ENCODE results near the gene KRT78.
A peak's percentile ranks its signal among the peaks of the same experiment; 100 is the strongest.

Gene KRT78

DNA sequence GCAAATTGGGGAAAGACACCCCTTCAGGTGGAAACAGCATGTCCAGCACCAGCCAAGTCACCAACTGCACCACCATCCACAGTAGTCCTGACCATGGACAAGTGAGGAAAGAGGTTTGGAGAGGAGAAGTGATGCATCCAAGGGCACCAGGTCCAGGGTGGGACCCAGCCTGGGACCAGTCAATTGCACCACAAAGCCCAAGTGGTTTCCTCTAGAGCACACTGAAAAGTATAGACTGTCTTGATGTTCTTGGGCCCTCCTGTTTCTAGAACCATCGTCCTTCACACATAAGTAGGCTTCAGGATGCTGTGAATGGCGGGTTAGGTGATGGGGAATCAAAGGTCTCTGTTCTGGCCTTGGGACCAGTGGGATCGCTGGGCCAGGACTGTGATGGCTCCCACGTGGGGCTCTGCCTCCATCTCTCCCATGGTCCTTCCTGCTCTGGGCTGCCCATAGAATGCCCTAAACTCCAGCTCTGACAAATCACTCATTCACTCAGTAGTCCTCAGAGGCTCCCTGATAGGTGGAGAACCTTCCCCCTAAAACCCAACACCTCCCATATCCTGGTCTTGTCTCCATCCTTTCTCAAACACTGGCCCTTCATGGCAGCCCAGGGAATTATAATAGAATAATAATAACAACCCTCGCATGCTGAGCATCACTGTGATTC lies 23.9 kb downstream of the KRT78 start:
- no peak for DNase-seq

DNA sequence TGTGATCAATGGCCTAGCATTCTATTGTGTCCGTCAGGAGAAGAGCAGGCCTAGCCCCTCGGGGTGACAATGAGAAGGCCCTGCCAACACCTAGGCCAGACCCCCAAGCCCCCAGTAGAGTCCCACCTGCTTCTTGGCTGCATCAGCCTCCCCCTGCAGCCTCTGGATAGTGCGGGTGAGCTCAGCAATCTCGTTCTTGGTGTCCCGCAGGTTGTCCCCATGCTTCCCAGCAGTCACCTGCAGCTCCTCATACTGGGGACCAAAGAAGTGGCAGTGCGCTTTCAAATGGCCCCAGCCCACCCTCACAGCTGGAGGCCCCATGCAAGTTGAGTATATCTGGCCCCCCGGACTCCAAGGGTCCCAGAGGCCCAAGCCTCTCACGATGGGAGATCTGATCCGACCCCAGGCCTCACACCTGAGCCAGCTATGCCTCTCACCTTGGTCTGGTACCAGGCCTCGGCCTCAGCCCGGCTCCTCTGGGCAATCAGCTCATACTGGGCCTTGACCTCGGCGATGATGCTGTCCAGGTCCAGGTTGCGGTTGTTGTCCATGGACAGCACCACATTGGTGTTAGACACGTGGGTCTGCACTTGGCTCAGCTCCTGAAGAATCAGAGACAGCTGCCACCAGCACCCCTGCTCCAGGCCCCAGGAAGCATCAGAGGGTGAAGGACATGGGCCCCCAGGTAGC lies 24.9 kb downstream of the KRT78 start:
- DNase-seq, result no peak

- DNase-seq, result no peak
Measured at GRCh38 chr12:52822771-52823510, 25.9 kb downstream of the KRT78 start.

- peak; percentile 55 for DNase-seq
Measured at GRCh38 chr12:52821826-52822660, 26.8 kb downstream of the KRT78 start.

DNA sequence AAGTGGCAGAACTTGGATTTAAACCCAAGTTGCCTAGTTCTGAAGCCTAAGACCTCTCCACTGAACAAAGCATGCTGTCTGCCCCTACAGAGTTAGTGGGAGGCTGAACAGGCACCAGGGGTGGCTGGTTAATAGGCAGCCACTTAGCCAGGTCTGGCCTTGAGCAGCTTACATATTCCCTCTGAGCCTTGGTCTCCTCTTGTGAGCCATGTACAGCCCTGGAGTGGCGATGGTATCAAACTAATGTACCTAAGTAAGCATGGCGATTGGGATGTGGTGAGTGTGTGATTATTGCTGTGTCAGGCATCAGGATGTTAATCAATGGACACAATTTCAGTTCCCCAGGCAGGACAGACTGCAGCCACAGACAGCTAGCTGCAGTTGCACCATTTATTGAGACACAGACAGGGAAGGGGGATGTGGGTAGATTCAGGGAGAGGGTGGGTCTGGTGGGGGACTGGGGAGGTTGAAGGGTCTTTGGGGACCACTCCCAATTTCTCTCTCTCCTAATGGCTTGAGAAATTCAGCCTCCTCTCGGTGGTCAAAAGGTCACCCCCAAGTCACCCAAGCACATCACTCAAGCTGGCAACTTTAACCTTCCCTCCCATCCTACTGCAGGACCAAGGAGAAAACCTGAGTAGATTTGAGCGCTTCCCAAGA lies 27.6 kb downstream of the KRT78 start:
- no peak for DNase-seq

GRCh38 chr12:52820521-52820920 lies 28.3 kb downstream of the KRT78 start:
- no peak for DNase-seq

DNA sequence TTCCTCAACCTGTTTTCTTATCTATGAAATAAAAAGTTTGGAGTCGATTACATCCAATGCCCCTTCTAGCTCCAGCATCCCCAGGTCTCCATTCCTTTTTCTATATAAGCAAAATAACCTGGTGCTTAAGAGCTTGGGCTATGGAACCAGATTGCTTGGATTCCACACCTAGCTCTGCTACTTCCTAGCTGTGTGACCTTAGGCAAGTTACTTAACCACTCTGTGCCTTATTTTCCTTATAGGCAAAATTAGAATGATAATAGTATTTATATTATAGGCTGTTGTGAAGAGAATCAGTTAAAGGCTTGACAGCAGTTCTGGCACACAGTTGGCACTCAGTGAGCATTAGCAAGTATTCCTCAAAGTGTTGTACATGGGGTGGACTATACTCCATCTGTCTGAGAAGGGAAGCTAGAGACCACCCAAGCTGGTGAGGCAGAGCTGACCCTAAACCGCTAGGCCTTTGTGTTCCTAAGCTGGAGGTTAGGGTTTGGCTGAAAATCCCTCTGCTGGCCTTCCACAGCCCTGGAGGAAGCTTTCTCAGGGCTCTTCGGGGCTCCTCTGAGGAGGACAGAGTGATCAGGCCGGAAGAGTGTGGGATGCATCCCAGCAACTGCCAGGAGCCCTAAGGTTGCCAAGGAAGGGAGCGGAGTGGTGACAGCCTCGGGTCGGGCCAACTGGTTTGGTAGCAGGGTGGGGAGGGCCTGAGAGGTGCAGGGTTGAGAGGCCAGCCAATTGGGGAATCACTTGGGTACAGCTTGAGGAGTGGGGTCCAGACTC lies 28.9 kb downstream of the KRT78 start:
- DNase-seq, result no peak

DNA sequence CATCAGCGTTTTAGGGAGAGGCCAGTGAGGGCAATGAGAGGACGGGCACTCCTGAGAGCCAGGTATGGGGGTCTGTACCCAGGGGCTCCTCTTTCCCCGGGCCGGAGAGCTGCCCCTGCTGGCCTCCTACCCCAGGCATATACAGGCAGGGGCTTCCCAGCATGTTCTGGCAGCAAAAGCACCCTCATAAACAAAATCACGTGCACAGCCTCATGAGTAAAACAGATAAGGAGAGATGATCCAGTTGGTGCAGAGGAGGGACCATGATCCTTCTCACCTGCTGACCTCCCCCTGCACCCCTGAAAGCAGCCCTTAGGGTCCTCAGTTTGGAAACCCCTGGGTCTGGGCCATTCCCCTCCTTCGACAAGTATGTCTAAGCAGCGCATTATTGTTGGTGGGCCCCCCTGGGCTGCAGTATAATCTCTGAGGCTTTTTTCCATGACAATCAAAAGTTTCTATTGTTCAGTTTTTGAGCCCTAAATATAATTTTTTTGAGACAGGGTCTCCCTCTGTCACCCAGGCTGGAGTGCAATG lies 29.8 kb downstream of the KRT78 start:
- no peak for DNase-seq

- no peak for DNase-seq
Measured at GRCh38 chr12:52818388-52818787, 30.4 kb downstream of the KRT78 start.

GRCh38 chr12:52817699-52818238 lies 31.0 kb downstream of the KRT78 start:
- no peak for DNase-seq

DNA sequence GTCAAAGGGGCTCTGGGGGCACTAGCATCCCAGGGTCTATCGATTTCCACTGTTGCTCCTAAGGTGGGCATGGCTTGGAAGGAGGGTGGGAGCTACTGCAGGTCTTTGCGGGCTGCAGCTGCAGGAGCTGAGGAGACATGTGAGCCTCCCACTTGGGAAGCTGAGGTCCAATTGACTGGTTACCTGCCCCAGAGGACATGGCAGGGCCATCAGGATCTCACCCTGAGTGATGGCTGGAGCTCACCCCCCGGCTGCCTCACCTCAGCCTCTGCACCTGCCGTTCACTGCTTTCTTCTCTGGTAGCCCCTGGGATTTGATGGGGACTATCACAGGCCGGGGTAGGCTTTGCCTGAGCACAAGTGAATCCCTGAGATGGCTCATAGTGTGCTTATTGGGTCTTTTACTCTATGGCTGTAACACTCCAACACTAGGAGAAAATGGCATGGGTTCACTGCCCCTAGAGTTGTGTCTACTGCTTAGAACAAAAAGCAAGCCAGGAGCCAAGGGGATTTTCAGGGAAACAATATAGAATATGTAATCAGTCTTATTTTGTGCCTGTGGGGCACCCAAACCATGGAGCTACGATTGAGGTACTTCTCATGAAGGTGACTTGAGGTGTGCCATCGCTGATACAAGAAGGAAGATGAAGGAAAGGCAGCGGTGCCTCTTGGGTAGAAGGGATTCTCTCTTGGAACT lies 31.6 kb downstream of the KRT78 start:
- no peak for DNase-seq

- DNase-seq, result no peak
Measured at GRCh38 chr12:52815676-52816588, 32.9 kb downstream of the KRT78 start.

DNA sequence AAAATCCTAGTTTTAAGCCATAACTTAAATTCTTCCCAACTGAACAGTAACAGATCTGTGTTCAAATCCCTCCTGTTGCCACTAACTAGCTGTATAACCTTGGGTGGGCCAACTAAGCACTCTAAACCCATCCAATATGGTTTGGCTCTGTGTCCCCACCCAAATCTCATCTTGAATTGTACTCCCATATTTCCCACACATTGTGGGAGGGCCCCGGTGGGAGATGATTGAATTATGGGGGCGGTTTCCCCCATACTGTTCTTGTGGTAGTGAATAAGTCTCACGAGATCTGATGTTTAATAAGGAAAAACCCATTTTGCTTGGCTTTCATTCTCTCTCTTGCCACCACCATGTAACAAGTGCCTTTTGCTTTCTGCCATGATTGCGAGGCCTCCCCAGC lies 33.6 kb downstream of the KRT78 start:
- DNase-seq, result no peak

DNA sequence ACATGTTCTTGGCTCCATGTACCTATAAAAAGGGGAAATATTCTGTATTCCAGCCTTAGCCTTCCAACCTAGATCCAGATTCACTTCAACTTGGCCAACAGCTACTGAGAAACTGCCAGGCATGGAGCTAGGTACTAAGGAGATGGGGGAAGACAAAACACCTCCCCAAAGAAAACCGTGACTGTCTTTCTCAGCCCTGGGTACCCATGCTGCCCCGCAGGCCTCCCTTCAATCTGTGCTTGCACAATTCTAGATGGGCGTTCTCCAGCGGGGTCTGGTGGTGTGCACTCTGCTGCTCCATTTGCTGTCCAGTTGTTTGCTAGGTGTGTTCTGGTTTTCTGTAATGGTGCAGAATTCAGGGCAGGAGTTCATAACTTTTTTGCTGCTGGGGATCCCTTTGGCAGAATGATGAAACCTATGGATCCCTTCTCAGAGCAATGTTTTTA lies 34.1 kb downstream of the KRT78 start:
- no peak for DNase-seq

DNA sequence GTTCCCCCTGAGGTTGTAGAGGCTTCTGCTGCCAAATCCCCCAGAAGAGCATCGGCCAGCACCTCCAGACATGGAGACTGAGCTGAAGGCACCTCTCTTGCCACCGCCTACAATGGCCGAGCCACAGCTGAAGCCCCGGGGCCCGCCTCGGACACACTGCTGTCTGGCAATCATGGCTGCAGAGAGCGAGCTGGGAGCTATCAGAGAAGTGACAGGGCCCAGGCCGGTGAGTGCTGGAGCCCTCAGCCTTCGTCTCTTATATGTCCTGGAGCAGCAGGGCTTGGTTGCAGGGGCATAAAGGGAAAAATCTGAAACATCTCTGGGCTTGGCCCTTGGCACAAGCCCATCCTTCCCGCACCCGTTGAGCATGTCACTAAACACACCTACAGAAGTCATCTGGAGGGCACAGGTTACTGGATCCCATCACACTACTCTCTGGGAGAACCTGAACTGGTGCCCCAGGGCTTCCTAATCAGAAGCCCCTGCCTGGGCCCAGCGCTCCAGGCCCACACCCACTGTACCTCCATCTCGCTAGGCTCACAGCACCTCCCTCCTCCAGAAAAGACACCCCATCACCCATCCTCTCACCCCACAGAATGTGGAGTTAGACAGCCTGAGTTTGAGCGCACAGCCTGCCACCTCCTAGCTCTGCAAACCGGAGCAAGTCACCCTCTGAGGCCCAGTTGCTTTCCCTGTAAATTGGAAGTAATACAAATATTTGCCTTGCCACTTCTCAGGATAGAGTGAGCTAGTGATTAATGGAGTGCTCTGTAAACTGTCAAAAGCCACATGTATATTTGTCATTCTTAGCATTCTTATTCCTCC lies 34.7 kb downstream of the KRT78 start, which contains the start of gene KRT4:
Gene KRT4 (minus strand): TSS at position 232 of the 825 bp plus-strand sequence. CDS start 58 bp downstream, at position 174.
- DNase-seq, result peak; percentile 43

DNA sequence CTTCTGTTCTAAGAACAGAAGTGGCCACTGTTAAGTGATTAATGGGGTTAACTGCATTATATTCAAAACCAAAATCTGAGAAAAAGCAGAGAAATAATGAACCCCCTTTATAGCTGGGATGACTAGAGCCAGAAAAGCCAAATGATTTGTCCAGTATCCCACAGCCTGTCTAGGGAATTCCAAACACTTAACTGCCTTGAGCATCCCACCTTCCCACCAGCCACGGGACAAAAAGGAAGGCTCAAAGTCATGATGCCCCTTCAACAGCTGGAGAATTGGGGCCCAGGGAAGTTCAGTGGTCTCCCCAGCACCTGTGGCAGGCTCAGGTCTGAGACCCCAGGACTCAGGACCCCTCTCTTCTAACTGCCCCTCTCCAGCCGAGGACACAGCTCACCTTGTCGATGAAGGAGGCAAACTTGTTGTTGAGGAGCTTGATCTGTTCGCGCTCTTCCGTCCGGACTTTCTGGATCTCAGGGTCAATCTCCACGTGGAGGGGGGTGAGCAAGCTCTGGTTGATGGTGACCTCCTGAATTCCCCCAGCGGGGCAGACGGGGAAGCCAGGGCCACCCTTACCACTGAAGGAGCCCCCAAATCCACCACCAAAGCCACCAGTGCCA lies 35.5 kb downstream of the KRT78 start:
- DNase-seq, result no peak

DNA sequence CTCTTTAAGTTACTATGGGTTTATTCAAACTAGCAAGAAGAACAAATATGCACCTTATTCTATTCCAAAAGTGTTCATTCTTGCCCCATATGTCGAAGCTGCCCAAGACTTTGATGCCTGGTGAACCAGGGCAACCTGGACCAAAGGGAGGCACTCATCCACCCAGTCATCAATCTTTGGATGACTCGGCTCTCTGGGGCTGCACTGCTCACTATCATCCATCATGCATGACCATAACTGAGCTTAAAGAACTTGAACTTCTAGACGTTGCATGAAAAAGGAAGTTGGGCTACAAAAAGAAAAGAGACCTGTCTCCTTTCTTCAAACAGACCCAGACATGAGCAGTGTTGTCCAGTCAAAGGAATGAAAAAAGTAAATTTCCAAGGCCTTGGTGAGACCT lies 36.0 kb downstream of the KRT78 start:
- DNase-seq, result peak; percentile 49

DNA sequence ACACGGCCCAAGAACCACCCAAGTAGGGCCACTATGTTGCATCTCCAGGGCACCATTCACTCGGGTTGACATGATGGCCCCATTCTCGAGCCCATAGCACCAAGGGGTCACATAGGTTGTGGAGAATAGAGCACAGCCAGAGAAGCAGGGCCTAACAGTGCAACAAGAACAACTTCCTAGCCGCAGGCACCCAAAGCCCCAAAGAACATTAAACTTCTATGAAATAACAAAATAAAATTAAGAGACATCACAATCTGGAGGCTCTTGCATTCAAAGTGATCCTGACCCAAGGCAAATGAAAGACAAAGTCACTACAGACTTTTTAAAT lies 36.8 kb downstream of the KRT78 start:
- DNase-seq, result no peak
